Testis (tissue), 2 donors: ENCODE data around the gene IRGC.

Source experiments
- POLR2A ChIP-seq: fragments of 450-650 bp; IDR thresholded peaks from one replicate; pipeline ENCODE4 v1.6.1; 2017; ENCODE audit warnings: antibody characterized with exemption, mild to moderate bottlenecking, moderate library complexity
- TF ChIP-seq, protein P1 (sequence below), 3 experiments: fragments of 450-650 bp in 2 of 3; fragments of 200-600 bp in 1 of 3; sonication (generic) in 1 of 3; IDR thresholded peaks; one replicate each; pipeline ENCODE4 v1.5.1; 2016 to 2019; ENCODE audit warnings: antibody characterized with exemption in 3 of 3, mild to moderate bottlenecking in 2 of 3, moderate library complexity in 1 of 3

DNA sequence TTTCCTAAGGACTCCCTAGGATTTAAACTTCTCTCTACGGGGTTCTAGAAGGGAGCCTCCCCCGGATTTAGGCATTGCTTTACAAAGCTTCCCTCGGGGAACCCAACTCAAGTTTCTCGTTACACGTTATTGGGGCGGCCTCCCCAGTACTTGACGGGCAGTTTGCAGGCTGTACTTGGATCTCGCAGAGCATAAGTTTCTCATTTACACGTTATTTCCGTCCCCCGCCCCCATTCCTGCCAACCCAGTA is 38.3 kb downstream of the IRGC start:
- TF ChIP-seq, protein P1, sequence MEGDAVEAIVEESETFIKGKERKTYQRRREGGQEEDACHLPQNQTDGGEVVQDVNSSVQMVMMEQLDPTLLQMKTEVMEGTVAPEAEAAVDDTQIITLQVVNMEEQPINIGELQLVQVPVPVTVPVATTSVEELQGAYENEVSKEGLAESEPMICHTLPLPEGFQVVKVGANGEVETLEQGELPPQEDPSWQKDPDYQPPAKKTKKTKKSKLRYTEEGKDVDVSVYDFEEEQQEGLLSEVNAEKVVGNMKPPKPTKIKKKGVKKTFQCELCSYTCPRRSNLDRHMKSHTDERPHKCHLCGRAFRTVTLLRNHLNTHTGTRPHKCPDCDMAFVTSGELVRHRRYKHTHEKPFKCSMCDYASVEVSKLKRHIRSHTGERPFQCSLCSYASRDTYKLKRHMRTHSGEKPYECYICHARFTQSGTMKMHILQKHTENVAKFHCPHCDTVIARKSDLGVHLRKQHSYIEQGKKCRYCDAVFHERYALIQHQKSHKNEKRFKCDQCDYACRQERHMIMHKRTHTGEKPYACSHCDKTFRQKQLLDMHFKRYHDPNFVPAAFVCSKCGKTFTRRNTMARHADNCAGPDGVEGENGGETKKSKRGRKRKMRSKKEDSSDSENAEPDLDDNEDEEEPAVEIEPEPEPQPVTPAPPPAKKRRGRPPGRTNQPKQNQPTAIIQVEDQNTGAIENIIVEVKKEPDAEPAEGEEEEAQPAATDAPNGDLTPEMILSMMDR (IDR thresholded peaks at IDR 0.05): no peak
- TF ChIP-seq POLR2A: no peak
